Measurements from ENCODE around the gene FYN.

FYN gene

DNA sequence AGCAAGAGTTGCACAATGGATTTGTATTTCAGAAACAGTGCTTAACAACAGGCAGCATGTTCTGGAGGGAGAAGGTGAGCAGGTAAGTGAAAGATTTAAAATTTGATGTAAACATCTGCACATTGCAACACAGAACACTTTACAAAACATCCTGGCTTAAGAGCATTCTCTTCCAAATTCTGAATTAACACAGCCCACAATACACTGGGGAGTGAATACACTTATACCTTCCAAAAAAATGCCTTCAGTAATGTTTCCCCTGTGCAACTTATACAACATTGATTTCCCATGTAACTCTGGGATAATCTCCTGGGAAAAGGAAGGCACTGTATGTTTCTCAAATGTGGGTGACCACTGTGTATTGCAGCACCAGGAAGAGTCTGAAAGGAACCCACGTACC is 127.6 kb downstream of the FYN start:
- no peak for DNase-seq

DNA sequence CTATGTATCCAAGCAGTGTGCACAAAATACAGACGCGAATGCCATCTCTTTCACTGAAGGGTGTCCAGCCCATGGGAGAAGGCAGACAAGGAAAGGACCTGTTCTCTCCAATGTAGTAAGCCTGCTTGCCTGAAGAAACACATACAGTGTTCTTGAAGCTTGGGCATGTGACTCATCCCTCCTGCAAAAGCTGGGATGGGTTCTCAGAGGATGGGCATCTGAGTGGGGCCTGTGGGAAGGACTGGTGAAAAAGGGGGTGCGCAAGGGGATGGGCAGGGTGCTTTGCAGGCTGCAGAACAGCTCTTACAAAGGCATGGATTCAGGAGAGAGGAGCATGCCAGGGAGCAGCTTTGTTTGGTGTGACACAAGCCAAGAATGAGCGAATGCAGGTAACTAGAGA is 128.1 kb downstream of the FYN start:
- no peak for DNase-seq

DNA sequence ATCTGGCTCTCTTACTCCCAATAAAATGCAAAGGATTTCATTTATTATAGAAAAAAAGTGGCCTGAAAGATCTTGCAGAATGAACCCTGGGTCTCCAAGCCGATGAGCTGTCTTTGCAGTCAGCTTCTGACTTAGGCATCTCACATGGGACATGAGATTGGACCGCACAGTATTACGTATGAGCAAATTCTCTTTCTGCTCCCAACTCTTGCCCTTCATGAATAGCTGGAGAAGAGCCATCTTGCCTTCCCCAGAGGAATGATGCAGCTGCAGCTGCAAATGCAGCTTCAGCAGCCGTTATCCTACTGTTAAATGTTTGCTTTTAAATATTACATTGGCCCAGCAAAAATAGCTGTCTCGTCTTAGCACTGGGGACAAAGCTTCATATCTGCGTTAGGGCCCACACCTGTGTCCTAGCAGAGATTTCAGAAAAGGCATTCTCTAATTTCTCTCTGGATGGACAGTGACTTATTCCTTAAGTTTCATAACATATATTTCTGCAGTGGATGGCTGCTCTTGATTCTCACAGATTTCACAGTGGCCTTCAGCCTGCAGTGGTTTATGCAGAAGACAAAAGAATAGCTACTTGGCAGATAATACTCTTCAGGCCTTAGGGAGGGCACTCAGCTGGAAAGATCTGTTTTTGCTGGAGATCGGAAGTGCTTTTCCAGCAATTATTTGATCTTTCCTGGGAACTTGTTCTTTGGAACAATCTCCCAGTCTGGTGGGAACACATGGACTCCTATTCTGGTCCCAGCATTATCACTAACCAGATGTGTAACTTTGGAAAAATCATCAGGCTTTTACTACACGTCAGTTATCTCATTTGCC is 129.2 kb downstream of the FYN start:
- DNase-seq, result no peak

DNA sequence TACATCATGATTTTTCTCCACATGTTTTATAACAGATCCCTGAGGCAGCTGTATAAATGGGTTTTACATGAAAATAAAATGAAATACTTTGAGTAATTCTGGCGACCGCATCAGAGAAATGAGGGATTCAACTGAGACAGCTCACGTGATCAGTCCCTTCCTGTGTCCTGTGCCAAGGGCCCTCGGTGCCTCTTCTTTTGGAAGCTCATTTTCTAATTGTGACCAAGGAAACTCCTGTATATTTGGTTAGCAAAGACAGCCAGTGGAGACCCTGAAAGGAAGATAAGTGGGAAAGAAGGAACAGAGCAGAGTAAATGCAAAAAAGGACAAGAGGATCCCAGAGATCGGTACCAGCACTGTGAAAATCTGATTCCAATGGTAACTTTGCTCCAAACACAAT is 129.9 kb downstream of the FYN start:
- DNase-seq, result no peak

DNA sequence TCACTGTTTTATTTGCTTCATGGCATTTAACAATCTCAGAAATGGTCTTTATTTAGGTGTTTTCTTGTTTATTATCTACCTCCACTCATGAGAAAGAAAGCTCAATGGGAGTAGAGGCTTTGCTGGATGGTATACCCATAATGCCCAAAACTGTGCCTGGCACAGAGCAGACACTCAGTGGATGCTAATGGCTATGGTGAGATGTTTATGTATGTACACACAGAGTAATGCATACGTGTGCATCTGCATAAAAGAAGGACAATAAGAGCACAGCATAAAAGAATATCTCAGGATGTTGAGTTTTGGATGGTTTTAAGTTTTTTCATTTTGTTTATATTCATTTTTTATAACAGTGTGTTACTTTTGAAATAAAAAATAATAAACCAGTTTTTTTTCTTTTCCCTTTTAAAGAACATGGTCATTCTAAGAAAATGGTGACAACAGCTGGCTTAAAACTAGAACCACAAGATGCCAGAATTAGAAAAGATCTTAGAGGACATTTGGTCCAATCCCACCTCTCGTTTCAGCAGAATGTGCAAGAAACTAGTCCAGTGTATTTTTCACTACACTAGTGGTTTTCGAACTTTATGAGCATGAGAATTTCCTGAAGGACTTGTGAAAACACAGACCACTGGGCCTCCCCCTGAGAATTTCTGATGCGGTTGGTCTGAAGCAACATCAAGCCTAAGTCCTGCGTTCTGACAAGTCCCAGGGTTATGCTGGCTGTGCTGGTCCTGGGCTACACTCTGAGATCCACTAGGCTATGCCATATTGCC is 131.9 kb downstream of the FYN start:
- no peak for DNase-seq

DNA sequence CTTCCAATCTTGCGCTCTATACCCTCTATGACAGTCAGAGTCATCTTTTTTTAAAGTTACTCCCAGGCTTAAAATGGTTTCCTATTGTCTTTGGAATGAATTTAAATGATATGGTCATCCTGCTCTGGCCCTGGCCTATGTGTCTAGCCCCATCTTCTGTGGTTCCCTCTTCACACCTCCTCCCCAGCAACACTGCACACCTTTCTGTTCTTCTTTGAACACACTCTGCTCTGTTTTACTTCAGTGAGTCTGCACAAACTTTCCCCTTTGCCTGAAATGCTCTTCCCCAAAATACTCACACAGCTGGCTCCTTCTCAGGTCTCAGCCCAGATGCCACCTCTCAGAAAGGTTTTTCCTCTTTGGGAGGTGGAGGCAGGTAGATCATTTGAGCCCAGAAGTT is 132.7 kb downstream of the FYN start:
- no peak for DNase-seq

DNA sequence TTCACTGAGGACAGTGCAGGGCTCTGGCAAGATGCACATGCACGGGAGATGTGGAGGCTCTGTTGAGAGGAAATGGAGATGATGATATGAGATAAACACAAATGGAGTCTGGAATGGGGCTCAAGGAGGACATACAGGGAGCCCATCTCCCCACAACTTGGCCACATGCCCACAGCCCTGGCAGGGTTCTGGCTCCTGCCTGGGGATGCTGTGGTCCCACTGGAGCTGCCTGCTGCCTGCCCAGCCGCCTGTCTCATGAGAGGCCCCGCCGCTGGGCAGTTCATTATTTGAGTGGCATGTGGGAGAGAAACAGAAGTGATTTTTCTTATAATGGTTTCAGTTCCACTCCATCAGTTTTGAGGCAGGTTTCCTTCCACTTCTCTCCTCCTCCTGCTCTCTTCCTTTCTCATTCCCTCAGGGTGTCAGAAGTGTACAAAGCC is 134.0 kb downstream of the FYN start:
- no peak for DNase-seq

DNA sequence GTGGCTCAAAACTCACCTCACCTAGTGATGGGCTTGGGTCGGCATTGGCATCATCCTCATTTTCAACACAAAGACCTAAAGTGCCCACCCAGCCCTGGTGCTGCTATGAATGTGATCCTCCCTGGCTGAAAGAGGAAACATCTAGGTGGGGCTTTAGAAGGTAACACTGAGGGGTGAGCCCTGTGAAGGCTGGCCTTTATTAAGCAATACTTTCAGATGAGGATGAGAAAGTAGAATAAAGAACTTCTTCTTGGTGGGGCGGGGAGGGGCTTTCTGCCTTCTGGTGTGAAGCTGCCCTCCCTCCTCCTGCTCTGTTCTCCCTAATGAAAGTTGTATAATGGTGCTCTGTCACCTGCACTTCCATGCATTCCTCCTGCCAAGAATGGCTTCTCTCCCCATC is 134.6 kb downstream of the FYN start:
- no peak for DNase-seq

DNA sequence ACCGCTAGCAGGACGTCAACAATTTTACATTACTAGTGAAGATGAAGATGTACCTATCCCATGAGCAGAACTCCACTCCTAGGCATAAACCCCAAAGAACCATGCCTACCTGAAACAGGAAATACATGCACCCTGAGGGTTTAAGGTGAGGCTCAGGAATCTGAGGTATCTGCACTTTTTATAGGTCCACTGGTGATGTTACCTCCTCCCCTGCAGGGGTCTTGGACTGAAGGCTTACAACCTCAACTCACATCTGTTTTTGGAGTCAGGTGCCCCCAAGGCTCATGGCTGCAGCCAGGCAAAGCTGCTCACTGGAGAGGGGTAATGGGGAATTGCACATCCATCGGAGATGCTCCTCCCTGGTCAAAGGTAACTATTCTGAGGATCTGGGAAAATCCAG is 135.1 kb downstream of the FYN start:
- DNase-seq, result no peak

DNA sequence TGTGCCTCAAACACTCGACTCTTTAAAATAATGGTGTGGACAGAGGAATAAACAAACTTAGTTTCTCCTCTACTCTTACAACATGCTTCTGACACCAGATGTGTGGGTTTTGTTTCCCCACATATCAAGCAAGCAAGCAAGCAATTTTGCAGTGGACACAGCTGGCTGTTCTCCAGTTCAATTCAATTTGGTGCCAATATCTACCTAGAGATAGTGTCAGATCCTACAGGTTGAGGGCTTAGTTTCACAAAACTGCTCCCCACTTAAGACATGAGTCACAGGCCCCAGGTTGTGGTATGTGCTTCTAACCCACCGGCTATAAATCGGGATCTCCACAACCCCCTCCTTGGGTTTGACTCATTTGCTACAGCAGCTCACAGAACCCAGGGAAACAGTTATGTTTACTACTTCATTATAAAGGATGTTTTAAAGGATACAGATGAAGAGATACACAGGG is 136.2 kb downstream of the FYN start:
- DNase-seq, result no peak

DNA sequence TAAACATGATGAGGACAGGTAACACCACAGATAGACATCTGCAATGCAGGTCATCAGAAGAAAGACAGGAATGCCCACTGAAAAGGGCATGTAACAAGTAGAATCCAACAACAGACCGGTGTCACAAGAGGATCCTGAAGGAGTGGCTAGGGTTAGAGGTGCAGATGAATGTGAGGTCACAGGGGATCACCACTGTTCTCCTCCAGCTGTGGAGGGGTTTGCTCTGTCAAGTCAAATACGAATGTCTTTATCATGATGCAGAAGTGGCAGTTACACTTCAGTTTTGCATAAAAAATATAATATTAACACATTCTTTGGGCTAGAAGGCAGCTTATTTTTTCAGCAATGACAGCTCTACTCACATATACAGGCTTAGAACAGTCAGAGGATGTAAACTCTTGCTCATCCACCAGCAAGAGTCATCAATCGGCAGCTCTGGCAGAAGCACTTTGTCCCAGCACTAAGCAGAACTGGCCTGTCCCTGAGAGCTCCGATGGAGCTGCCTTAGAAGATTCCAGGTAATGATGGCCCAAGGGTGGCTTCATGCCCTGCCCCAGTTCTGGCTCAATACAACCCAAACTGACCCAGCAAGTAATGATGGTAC is 137.1 kb downstream of the FYN start:
- DNase-seq, result no peak

DNA sequence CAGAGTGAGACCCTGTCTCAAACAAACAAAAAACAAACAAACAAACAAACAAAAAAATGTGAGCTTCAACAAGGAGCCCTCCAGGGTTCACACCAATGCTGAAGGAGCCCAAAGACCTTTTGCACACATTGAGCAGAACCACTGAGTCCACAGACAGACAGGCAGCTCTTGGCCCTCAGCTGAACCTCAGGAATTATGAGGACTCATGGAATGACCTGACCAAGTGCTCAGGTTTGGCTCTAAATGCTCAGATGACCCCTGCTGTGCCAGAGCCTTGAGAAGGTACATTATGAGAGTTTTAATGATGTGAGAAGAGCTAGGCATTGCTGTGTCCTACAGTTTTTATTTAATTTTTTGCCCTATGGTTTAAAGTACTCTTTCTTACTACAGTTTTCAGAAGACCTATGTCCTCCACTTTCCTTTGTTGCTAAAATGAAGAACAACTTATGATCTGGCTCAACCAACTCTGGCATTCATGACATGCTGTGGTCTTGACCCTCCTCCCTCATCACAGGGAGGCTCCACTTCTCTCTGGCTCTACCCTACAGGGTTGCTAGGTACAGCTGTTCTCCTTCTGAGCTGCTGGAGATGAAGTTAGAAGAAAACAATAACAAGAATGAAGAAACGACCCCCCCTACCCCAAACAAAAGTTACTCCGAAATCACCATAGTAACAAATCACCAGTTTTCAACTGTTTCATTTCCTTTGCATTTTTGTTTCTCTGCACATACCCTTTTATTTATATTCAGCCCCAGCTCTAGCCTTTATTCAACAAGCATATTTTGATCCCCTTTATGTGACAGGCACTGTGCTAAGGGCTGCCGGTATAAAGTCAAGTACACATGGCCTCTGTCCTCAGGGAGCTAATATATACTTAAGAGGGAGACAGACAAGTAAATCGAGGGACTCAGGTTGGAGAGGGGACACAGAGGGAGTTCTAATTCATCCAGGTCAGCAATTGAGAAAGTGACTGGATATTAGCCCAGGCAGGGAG is 138.9 kb downstream of the FYN start:
- no peak for DNase-seq

DNA sequence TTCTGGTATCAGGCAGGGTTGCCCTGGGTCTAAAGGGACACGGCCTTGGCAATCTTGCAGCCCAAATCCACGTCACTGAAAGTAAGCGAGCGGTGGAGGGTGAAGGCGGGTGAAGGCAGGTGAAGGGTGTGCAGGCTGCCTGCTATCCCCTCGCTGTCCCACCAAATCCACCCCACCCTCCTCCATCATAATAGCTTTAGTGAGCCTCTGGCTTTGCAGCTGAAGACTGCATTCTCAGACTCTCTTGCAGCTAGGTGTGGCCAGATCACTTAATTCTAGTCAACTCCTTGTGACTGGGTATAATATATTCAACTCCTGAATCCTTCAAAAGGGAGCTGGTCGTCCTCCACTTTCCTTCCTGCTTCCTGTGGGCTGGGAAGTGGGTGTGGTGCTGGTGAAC is 140.9 kb downstream of the FYN start:
- no peak for DNase-seq

DNA sequence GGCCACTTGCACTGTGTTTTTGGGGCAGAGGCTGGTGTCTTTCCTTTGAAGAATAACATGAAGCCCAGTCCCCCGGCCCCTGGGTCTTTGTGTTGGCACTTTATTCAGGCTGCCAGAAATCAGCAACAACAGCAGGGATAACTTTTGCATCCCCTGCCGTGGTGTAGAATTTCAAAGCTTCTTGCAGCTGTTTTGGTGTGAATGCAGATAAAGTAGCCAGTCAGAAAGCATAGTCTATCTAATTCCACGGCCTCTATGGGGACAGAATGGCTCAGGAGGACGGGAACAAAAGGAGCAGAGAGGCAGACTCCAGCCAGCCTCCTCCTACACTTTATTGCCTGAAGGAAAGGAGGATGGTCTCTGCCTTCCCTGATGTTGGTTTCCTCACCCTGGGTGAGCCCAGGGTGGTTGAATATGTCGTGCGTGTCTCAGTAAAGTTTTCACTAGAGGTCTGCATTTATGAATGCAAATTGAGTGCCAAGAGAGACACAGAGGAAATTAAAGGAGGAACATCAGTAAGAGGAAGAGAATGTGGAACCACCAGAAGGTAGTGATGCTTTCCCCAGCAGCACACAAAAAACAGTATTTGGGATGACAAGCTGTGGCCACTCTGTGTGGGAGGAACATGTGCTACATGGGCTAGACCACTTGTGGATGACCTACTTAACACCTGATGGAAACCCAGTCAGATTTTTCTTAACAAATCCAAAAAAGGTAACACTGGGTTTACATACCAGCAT is 141.6 kb downstream of the FYN start:
- DNase-seq, result no peak

DNA sequence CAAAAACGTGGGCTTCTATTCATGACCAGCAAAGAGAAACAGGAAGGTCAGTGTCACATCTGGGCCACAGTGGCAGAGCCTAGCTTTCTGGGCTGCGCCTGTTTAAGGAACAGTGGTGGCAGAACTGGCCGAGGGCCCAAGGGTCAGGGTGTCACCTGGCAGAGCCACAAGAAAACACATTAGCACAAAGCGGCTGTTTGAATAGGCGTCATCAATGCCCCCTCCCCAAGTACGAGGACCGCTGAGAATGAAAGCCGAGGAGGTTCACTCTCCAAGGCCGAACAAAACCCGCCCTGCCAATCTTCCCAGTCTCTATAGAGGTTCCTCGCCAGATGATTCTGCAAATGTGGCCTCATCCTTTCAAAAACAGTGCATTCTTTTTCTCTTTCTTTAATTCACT is 142.4 kb downstream of the FYN start:
- no peak for DNase-seq

DNA sequence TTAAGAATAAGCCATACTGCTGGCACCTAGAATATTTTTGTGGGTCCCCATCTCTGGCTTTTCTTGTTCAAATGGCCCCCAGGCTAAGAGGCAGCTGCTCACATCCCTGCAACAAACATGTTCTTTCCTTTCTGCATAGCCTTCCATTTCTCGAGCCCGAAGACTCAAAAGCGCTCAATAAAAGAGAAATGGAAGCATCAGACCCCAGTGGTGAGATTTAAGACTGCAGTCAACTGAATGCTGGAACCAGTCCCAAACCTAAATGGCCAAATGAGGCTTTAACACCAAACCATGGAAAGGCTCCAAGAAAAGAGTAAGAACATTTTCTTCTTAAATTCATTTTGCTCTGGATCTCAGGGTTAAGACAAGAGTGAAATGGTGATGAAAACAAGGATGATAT is 145.4 kb downstream of the FYN start:
- DNase-seq, result no peak

DNA sequence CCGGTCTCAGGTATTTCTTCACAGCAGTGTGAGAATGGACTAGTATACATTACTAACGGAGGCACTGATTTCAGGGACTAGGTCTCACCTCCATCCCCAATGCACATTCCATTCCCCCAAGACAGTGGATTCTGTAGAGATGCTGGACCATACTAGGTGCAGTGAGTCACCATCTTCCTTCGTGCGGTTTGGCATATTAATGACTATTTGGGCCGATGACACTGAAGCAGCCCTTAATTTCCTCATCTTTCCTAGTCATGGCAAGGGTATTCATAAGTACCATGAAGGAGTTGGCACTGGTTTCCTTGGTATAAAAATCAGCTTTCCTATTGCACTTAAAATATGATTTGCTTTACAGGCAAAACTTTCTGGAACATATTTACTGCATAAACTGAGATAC is 146.2 kb downstream of the FYN start:
- no peak for DNase-seq

DNA sequence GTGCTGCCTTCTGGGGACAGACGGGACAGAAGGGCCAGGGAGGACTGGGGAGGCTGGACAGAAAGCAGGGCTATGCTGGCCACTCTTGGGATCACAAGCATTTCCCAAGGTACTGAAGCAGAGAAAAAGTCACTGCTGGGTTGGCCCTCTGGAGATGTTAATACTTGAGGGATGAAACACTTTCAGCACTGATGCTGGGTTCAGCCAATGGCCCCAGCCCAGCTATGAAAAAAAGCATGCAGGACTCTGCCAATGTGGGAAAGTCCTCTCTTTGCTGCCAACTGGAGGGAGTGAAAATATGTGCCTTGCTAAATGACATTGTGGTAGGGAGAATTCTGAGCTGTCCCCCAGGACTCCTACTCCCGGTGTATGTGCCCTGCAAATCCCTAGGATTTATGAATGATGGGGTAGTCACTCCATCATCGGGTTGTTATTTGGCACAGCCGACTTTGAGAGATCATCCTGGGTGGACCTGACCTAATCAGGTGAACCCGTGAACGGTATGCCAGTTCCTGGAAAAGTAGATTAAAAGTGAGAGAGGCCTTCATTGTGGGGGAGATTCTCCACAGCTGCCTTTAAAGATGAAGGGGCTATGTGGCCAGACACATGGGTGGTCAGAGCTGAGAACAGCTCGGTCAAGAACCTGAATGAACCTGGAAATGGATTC is 147.7 kb downstream of the FYN start:
- no peak for DNase-seq

DNA sequence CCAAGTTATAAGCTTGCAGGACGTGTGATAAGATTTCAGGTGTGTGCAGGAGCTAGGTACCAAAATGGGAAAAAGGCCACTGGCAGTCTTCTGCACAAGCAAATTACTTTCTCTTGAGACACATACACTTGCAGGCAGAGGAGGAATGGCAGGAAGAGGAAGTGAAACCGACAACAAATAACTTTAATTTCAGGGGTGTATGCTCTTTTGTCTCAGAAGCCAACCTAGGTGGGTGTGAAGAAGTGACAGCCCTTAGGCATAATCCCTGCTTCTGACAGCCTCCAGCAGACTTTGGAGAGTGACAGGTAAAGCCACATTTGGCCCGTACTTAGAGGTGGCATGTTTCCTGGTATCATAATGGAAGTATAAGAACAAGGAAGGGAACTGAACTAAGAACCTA is 148.7 kb downstream of the FYN start:
- DNase-seq, result no peak

DNA sequence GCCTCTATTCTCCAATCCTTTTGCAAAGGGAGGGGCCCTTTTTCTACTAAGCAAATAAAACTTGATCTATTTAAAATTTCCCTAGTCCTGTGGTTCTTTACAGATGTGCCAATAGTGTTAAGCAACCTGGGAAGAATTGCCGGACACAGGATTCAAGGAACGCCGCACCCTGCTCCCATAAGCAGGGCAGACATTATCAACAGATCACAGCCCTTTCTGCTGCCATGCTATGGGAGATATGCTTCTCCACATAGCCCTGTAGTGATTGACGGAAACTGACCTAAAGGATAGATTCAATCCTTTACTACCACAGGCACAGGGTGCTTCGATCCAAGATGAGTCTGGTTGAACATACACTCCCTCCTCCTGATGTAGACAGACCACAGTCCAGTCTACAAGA is 149.2 kb downstream of the FYN start:
- no peak for DNase-seq

DNA sequence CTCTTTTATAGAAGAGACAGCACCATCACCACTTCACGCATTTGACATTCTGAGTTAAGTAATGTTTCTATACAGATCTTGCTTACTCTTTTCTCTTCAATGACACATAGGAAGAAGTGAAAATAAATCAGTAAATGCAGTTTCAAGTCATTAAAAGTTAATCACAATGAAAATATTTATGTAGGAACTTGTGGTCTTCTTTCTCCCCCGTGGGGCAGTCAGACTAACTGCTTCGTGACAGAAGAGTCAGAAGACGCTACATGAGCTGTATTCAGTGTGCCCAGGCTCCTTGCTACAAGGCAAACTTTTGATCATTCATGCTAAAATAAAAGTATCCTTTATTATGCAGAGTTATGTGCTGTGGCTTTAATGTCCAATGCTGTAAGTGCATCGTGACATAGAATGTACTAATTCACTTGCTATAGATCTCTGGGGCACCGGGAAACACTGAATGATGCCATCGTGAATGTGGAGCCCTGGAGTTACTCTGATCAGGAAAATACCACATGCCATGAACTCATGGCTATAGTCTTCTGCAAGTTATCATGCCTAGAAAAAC is 149.8 kb downstream of the FYN start:
- no peak for DNase-seq

Measured in NCI-H510A treated with DMSO at 0.1 percent for 48 hours (cell line).